T-cell (primary cell): ENCODE results near the gene RXRA. TPM values are rescaled to one million over a fixed set of nuclear protein-coding genes. Genes with fewer than 3 reads are reported as not detected.

Experiments
- ATAC-seq, 4 experiments: fragments of 200-7000 bp in 3 of 4; fragments of 150-1000 bp in 1 of 4; cut with Tn5 transposase; replicated peaks in 1 of 4; 1 replicate in 3 of 4; 2 replicates in 1 of 4; pipeline ENCODE4 v1.10.0; 2021; ENCODE audit warnings: moderate library complexity in 3 of 4, mild to moderate bottlenecking in 2 of 4, moderate number of reproducible peaks in 1 of 4
- CTCF ChIA-PET, 2 donors: fragments of 300-600 bp; sonication (Branson Sonifier 250); formaldehyde crosslinking; loops; one replicate each; lab custom pipeline; 2022; ENCODE audit warnings: antibody characterized with exemption in 2 of 2; lab: Charles Lee
- POLR2A ChIA-PET, 2 donors: fragments of 300-600 bp; sonication (Branson Sonifier 250); formaldehyde crosslinking; loops; one replicate each; lab custom pipeline; 2022; ENCODE audit warnings: antibody characterized with exemption in 2 of 2; lab: Charles Lee
- DNase-seq, 35 experiments: peaks; one replicate each; pipeline versions ENCODE4 v3.0.0 to v3.0.0-alpha.2; 2013 to 2023
- H3K27ac ChIP-seq: one replicate; pipeline ENCODE4 v1.5.1; 2013; ENCODE audit warnings: low read length
- H3K27me3 ChIP-seq, 2 experiments: replicated peaks in 1 of 2; 1 replicate in 1 of 2; 2 replicates in 1 of 2; pipeline versions ENCODE4 v1.6.1 to v1.7.0; 2013; ENCODE audit warnings: low read length in 1 of 2, mixed read lengths in 1 of 2; ENCODE audit not compliant: control insufficient read depth in 2 of 2, insufficient read depth in 2 of 2; ENCODE audit errors: extremely low read depth in 1 of 2
- H3K36me3 ChIP-seq, 2 donors: 1 replicate in 1 of 2; 2 replicates in 1 of 2; pipeline versions ENCODE4 v1.6.1 to v1.7.0; 2013; ENCODE audit warnings: low read length in 1 of 2; ENCODE audit not compliant: control insufficient read depth in 2 of 2, insufficient read depth in 1 of 2; ENCODE audit errors: extremely low read depth in 1 of 2
- H3K4me1 ChIP-seq, 2 experiments: 1 replicate in 1 of 2; 2 replicates in 1 of 2; pipeline versions ENCODE4 v1.6.1 to v1.7.0; 2013; ENCODE audit warnings: low read length in 2 of 2, mixed read lengths in 1 of 2; ENCODE audit not compliant: insufficient read depth in 2 of 2, control insufficient read depth in 1 of 2; ENCODE audit errors: extremely low read depth in 1 of 2
- H3K4me3 ChIP-seq, 2 donors: 1 replicate in 1 of 2; 2 replicates in 1 of 2; pipeline versions ENCODE4 v1.5.1 to v1.7.0; 2013; ENCODE audit warnings: mild to moderate bottlenecking in 2 of 2, low read length in 1 of 2, moderate library complexity in 1 of 2; ENCODE audit not compliant: control insufficient read depth in 1 of 2; ENCODE audit errors: extremely low read depth in 1 of 2
- H3K9me3 ChIP-seq: 2 replicates; pipeline ENCODE4 v1.7.0; 2013
- H3K27ac Mint-ChIP-seq, 2 donors: one replicate each; pipeline ENCODE4 v1.8.0; 2020 to 2021; ENCODE audit warnings: mild to moderate bottlenecking in 2 of 2, mixed read lengths in 2 of 2
- H3K27me3 Mint-ChIP-seq, 2 donors: one replicate each; pipeline ENCODE4 v1.8.0; 2021 to 2022; ENCODE audit warnings: mixed read lengths in 2 of 2
- H3K36me3 Mint-ChIP-seq: one replicate; pipeline ENCODE4 v1.8.0; 2021; ENCODE audit warnings: mixed read lengths
- H3K4me1 Mint-ChIP-seq, 3 donors: one replicate each; pipeline ENCODE4 v1.8.0; 2020 to 2022; ENCODE audit warnings: mixed read lengths in 3 of 3, mild to moderate bottlenecking in 1 of 3
- H3K4me3 Mint-ChIP-seq, 3 donors: one replicate each; pipeline ENCODE4 v1.8.0; 2020 to 2022; ENCODE audit warnings: mild to moderate bottlenecking in 3 of 3, mixed read lengths in 3 of 3, moderate library complexity in 3 of 3
- H3K9me3 Mint-ChIP-seq, 3 donors: one replicate each; pipeline ENCODE4 v1.8.0; 2020 to 2022; ENCODE audit warnings: mixed read lengths in 3 of 3
- WGBS: methylation state at CpG from one replicate; pipeline ENCODE4 v1.1.5; 2013; ENCODE audit warnings: missing lambda C conversion rate; ENCODE audit not compliant: insufficient coverage; 5-methylcytosine and 5-hydroxymethylcytosine counted together
- total RNA-seq, 35 experiments: library from RNA in 6 of 35; stranded (reverse) in 6 of 35; fragments of 120-200 nt in 1 of 35; gene quantifications; one replicate each; pipeline versions ENCODE4 v1.2.1 to v1.2.4 and lab custom pipeline; 2013 to 2026

RXRA gene
- total RNA-seq, 5 donors from 2014 or later (not counting 1 experiment from before 2014, with no cell fraction given): 5.6 to 17.7 (median 14.5) TPM

- CTCF ChIA-PET: interaction anchor here in 1 of 2 donors (0.6 kb wide), 1 partner anchor 988 kb away, joined by 3 read pairs; no protein-coding TSS in a partner anchor
- peak in 3 of 4 experiments; percentile 29 to 47 (median 46) for ATAC-seq
These were observed 32.6 kb upstream of the RXRA start for GRCh38 chr9:134293611-134294152.

DNA sequence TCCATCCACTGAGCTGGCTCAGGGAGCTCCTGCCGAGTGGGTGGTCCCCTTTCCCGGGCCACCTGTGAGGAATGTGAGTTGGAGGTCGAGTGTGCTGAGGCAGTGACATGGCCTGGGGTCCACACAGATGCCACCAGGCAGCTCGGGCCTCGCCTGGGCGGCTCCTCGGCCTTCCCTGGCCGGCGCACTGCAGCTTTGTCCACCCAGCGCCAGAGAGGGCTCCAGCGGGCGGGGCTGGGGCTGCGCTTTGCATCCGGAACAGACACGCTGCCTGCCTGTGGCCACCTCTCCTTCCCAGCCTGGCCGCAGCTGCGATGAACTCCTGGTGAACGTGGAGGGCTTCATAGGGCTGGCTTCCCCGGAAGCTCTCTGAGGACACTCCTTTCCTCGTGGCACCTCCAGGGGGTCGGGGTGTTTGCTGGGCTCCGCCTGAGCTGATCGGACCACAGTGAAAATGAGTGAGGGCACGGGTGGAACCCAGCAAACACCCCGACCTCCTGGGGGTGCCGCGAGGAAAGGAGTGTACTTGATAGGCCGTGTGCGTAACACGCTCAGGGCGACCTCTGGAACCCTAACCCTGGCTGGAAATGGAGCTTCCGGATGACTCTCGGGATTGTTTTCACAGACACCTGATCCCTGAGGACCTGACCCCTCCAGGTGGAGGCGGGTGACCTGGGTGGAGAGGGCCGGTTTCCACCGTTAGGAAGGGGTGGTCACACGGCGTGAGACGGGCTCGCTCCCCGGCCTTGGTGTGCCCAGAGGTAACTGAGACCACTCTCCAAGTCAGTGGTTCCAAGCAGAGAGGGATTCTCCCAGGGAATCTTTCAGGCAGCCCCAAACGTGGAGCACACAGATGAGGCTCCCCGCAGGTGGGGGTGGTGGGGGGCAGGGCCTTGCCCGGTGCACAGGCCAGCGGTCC, 31.8 kb upstream of the RXRA start:
- CTCF ChIA-PET: interaction anchor here in 1 of 2 donors (0.6 to 1.3 kb wide), 2 partner anchors 11 to 987 kb away, joined by 3 to 7 read pairs; no protein-coding TSS in a partner anchor
- H3K4me3 ChIP-seq: peak overlapping the region in 1 of 2 donors; percentile 52
- H3K4me3 Mint-ChIP-seq: peak overlapping the region in 1 of 3 donors; percentile 41

More at GRCh38 chr9:134293611-134294152, 32.6 kb upstream of the RXRA start:
- DNase-seq: peak in 1 of 35 experiments; percentile 7
- H3K27ac ChIP-seq: no peak overlapping the region
- no peaks in the 10 kb centered on the region for H3K36me3 Mint-ChIP-seq
- peaks cover 0 to 3% (median 3%) of the 10 kb centered on the region in 3 donors for H3K4me1 Mint-ChIP-seq
- peak overlapping the region in 1 of 2 donors; percentile 52 for H3K4me3 ChIP-seq
- 12% methylated on average over 15 of the region's 24 CpGs for WGBS
- no peaks in the 10 kb centered on the region for H3K9me3 ChIP-seq
- H3K9me3 Mint-ChIP-seq: no peaks in the 10 kb centered on the region
- peak overlapping the region; percentile 36 to 57 (median 41) for H3K4me3 Mint-ChIP-seq
- peaks cover 0 to 54% of the 10 kb centered on the region in 2 experiments for H3K27me3 ChIP-seq
- POLR2A ChIA-PET: no interaction called here
- H3K27ac Mint-ChIP-seq: no peak overlapping the region
- peaks cover 0 to 7% of the 10 kb centered on the region in 2 donors for H3K27me3 Mint-ChIP-seq
- no peaks in the 10 kb centered on the region for H3K36me3 ChIP-seq
- H3K4me1 ChIP-seq: peaks cover 0 to 19% of the 10 kb centered on the region in 2 experiments

DNA sequence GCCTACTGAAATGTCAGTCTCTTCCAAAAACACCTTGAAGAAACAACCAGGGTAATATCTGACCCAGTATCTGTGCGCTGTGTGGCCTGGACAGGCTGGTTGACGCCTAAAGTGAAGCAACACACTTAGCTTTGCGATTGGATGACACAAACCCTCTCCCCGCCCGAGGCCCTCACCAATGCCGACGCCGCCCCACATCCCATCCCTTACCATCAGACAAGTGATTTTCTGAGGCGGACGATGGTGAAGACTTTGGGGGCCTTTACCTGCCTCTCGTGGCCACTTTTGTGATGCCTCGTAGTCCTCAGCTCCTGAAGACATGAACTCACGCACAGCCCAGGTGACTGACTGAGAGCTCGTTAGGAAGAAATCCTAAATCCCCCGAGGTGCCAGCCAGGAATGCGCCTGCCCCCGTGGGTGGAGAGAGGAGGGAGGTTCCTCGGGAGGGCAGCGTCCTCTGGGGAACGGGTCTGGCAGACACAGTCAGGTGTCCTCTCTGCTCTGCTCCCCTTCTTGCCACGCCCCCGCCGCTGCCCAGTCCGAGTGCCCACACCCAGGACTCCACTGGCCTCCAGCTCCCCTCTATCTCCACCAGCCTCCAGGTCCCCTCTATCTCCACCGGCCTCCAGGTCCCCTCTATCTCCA, 31.0 kb upstream of the RXRA start:
- Histone ChIP-seq H3K36me3 (no peaks in the 10 kb centered on the region), H3K27ac (no peak overlapping the region), H3K27me3 (peaks cover 0 to 50% of the 10 kb centered on the region in 2 experiments), H3K9me3 (no peaks in the 10 kb centered on the region), H3K4me3 (no peak overlapping the region), H3K4me1 (peaks cover 0 to 19% of the 10 kb centered on the region in 2 experiments)
- Mint-ChIP-seq H3K4me3 (peak overlapping the region in 1 of 3 donors; percentile 50), H3K4me1 (peaks cover 0 to 3% (median 3%) of the 10 kb centered on the region in 3 donors), H3K27me3 (peaks cover 0 to 7% of the 10 kb centered on the region in 2 donors), H3K27ac (no peak overlapping the region), H3K36me3 (no peaks in the 10 kb centered on the region), H3K9me3 (no peaks in the 10 kb centered on the region)
- WGBS: 91% methylated on average over 24 of the region's 25 CpGs
- CTCF ChIA-PET: interaction anchor here in 1 of 2 donors (1.3 kb wide), 1 partner anchor 11 kb away, joined by 7 read pairs; no protein-coding TSS in a partner anchor
- DNase-seq: no peak
- ATAC-seq: no peak
- POLR2A ChIA-PET: no interaction called here

More for the DNA sequence above, 31.8 kb upstream of the RXRA start:
- Histone ChIP-seq H3K36me3 (no peaks in the 10 kb centered on the region), H3K27ac (no peak overlapping the region), H3K4me1 (peaks cover 0 to 19% of the 10 kb centered on the region in 2 experiments), H3K9me3 (no peaks in the 10 kb centered on the region), H3K27me3 (peaks cover 0 to 54% of the 10 kb centered on the region in 2 experiments)
- Mint-ChIP-seq H3K36me3 (no peaks in the 10 kb centered on the region), H3K9me3 (no peaks in the 10 kb centered on the region), H3K27ac (no peak overlapping the region), H3K27me3 (peaks cover 0 to 7% of the 10 kb centered on the region in 2 donors), H3K4me1 (peaks cover 0 to 3% (median 3%) of the 10 kb centered on the region in 3 donors)
- WGBS: 77% methylated on average over 39 of the region's 45 CpGs
- POLR2A ChIA-PET: no interaction called here
- no peak for DNase-seq
- ATAC-seq: no peak

DNA sequence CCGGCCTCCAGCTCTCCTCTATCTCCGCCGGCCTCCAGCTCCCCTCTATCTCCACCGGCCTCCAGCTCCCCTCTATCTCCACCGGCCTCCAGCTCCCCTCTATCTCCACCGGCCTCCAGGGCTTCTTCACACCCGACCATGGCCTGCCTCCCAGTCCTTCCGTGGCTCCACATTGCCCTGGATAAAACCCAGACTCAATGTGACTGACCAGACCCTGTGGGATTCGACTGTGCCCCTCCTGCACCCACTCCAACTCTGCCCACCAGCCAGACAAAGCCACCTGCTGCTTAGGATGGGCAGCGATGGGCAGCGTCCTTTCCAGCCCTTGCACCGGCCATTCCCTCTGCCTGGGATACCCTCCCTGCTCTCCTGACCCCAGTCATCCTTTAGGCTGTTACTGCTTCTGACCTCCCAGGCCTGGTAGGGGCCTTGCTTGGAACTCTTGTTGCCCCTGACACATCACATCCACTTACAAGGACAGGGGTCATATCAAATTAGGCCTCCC, 30.5 kb upstream of the RXRA start:
- H3K36me3 Mint-ChIP-seq: no peaks in the 10 kb centered on the region
- DNase-seq (no peak), ATAC-seq (no peak)
- no peak overlapping the region for H3K27ac ChIP-seq
- ChIA-PET CTCF (interaction anchor here in 1 of 2 donors (1.3 kb wide), 1 partner anchor 12 kb away, joined by 7 read pairs; no protein-coding TSS in a partner anchor), POLR2A (no interaction called here)
- H3K36me3 ChIP-seq: no peaks in the 10 kb centered on the region
- no peaks in the 10 kb centered on the region for H3K9me3 Mint-ChIP-seq
- peaks cover 0 to 9% (median 5%) of the 10 kb centered on the region in 3 donors for H3K4me1 Mint-ChIP-seq
- H3K9me3 ChIP-seq: no peaks in the 10 kb centered on the region
- peaks cover 0 to 19% of the 10 kb centered on the region in 2 experiments for H3K4me1 ChIP-seq
- H3K4me3 Mint-ChIP-seq: peak overlapping the region in 1 of 3 donors; percentile 50
- peaks cover 0 to 9% of the 10 kb centered on the region in 2 donors for H3K27me3 Mint-ChIP-seq
- no peak overlapping the region for H3K4me3 ChIP-seq
- peaks cover 0 to 47% of the 10 kb centered on the region in 2 experiments for H3K27me3 ChIP-seq
- H3K27ac Mint-ChIP-seq: peak overlapping the region in 1 of 2 donors; percentile 16
- 86% methylated on average over 11 of the region's 12 CpGs for WGBS

- 70% methylated on average over 14 of the region's 25 CpGs for whole genome bisulfite sequencing
- no peaks in the 10 kb centered on the region for H3K9me3 ChIP-seq
- H3K27ac ChIP-seq: no peak overlapping the region
- H3K4me3 Mint-ChIP-seq: peak overlapping the region in 1 of 3 donors; percentile 50
- H3K27ac Mint-ChIP-seq: no peak overlapping the region
- ChIA-PET CTCF (no interaction called here), POLR2A (no interaction called here)
- no peak overlapping the region for H3K4me3 ChIP-seq
- H3K4me1 ChIP-seq: peaks cover 0 to 24% of the 10 kb centered on the region in 2 experiments
- no peaks in the 10 kb centered on the region for H3K36me3 ChIP-seq
- peaks cover 0 to 9% of the 10 kb centered on the region in 2 donors for H3K27me3 Mint-ChIP-seq
- H3K9me3 Mint-ChIP-seq: no peaks in the 10 kb centered on the region
- DNase-seq (no peak), ATAC-seq (no peak)
- peaks cover under 1 to 13% (median 9%) of the 10 kb centered on the region in 3 donors for H3K4me1 Mint-ChIP-seq
- H3K36me3 Mint-ChIP-seq: no peaks in the 10 kb centered on the region
- peaks cover 0 to 45% of the 10 kb centered on the region in 2 experiments for H3K27me3 ChIP-seq
These were observed 29.8 kb upstream of the RXRA start for GRCh38 chr9:134296301-134297082.
